Neuron (in vitro differentiated cells): Measurements from ENCODE around the gene ABCC4.
"Not testable (repeated sequence)": the region's sequence is repeated elsewhere in the genome, so short reads cannot be mapped to it uniquely, and the experiment has no call there.

ENCODE experiments used
- H2AFZ ChIP-seq: one replicate; pipeline ENCODE4 v1.6.1; 2013; ENCODE audit warnings: low read depth, mild to moderate bottlenecking, inconsistent platforms, low read length, moderate library complexity
- H3K27me3 ChIP-seq: one replicate; pipeline ENCODE4 v1.6.1; 2013; ENCODE audit warnings: low read length; ENCODE audit not compliant: insufficient read depth
- H3K36me3 ChIP-seq: one replicate; pipeline ENCODE4 v1.6.1; 2013; ENCODE audit warnings: low read length; ENCODE audit not compliant: insufficient read depth
- H3K4me1 ChIP-seq: one replicate; pipeline ENCODE4 v1.6.1; 2013; ENCODE audit warnings: low read length; ENCODE audit not compliant: insufficient read depth
- H3K4me3 ChIP-seq: 2 replicates; pipeline ENCODE4 v1.5.1; 2013; ENCODE audit warnings: mild to moderate bottlenecking, low read length, moderate library complexity
- H3K9me3 ChIP-seq: one replicate; pipeline ENCODE4 v1.6.1; 2013; ENCODE audit warnings: low read length

The ABCC4 gene

DNA sequence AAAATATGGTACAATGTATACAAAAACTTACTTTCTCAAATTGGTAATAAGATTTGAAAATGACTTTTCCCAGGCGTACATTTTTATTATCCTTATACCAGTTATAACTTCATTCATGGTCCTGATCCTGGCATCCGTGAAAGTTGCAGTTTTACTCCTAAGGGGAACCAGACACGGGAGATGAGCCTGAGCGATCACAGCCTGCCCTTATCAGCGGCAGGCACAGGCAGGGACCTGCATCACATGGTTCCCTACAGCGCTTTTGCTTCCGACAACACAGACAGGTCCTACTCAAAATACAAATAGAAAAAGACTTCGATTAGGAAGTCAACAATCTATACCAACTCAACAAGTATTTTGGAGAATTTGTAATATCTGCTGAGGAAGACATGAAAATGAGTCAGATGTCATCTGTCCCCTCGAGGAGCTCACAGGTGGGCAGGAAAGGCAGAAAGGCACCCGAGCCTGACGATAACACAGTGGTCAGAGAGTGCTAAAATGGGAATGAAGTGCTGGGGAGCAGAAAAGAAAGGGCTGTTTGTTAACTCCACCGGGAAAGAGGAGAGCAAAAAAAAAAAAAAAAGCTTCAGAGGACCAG lies 93.4 kb downstream of the ABCC4 start:
- H3K4me1 ChIP-seq, result no peaks in the 10 kb centered on the region
- H3K27me3 ChIP-seq, result no peaks in the 10 kb centered on the region
- H2AFZ ChIP-seq, result no peak overlapping the region
- H3K4me3 ChIP-seq, result no peak overlapping the region
- peaks cover 5% of the 10 kb centered on the region for H3K36me3 ChIP-seq
- H3K9me3 ChIP-seq, result no peaks in the 10 kb centered on the region

DNA sequence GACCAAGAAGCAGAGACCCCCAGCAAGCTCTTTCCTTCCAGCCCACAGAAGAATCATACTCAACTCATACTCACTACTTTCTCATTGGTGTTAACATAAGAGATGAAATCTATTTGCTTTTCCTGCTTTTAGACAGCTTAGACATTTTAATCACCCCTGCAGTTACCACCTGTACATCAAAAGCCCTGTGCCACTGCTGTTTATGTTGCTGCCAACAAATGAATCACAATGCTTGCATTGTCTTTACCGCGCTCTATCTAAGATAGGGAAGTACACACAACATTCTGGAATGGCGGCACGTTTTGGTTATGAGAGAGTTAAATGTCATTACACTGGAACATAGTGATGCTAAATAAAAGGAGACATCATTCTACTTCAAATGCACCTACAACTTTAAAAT lies 95.1 kb downstream of the ABCC4 start:
- no peak overlapping the region for H3K4me3 ChIP-seq
- H3K36me3 ChIP-seq, result peaks cover 5% of the 10 kb centered on the region
- no peaks in the 10 kb centered on the region for H3K9me3 ChIP-seq
- H3K4me1 ChIP-seq, result no peaks in the 10 kb centered on the region
- no peaks in the 10 kb centered on the region for H3K27me3 ChIP-seq
- H2AFZ ChIP-seq, result no peak overlapping the region

DNA sequence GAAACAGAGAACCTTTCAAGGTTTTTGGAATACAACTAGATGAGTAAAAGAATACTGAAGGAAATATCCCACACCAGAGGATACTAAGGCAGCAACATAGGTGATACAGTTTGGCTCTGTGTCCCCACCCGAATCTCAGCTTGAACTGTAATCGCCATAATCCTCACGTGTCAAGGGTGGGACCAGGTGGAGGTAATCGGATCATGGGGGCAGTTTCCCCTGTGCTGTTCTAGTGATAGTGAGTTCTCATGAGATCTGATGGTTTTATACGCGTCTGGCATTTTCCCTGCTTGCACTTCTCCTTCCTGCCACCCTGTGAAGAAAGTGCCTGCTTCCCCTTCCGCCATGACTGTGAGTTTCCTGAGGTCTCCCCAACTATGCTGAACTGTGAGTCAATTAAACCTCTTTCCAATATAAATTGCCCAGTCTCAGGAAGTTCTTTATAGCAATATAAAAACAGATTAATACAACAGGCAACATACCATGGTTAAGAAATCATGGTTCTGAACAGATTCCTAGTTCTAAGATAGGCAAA lies 97.0 kb downstream of the ABCC4 start:
- H3K36me3 ChIP-seq, result peaks cover 5% of the 10 kb centered on the region

DNA sequence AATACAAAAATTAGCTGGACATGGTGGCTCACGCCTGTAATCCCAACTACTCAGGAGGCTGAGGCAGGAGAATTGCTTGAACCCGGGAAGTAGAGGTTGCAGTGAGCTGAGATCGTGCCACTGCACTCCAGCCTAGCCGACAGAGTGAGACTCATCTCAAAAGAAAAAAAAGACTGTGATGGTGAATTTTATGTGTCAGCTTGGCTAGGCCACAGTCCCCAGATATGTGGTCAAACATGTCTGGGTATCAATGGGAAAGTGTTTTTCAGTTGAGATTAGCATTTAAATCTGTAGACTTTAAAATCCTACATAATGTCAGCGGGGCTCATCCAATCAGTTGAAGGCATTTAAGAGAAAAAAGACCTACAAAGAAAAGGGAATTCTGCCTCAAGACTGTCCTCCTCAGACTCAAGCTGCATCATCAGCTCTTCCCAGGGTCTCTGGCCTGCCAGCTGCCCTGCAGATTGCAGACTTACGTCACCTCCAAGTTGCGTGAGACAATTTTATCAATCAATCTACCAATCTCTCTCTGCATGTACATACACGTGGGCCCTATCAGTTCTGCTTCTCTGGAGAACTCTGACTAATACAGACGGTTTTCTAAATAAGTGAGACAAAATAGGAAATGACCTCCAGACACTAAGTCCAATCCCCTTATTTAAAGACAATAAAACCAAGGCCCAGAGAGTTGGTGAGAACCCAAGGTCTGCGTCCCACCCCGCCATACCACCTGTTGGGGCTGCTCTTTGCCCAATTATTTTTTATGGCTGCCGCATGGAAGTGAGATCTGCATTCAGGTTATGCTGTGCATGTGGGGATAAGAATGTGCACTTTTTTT lies 99.2 kb downstream of the ABCC4 start:
- H3K9me3 ChIP-seq, result no peaks in the 10 kb centered on the region
- no peak overlapping the region for H2AFZ ChIP-seq
- H3K27me3 ChIP-seq, result no peaks in the 10 kb centered on the region
- peaks cover 5% of the 10 kb centered on the region for H3K36me3 ChIP-seq
- no peak overlapping the region for H3K4me3 ChIP-seq
- no peaks in the 10 kb centered on the region for H3K4me1 ChIP-seq

More for the DNA sequence above, 97.0 kb downstream of the ABCC4 start:
- Histone ChIP-seq H2AFZ (no peak overlapping the region), H3K27me3 (no peaks in the 10 kb centered on the region), H3K4me1 (no peaks in the 10 kb centered on the region), H3K4me3 (no peak overlapping the region), H3K9me3 (no peaks in the 10 kb centered on the region)

DNA sequence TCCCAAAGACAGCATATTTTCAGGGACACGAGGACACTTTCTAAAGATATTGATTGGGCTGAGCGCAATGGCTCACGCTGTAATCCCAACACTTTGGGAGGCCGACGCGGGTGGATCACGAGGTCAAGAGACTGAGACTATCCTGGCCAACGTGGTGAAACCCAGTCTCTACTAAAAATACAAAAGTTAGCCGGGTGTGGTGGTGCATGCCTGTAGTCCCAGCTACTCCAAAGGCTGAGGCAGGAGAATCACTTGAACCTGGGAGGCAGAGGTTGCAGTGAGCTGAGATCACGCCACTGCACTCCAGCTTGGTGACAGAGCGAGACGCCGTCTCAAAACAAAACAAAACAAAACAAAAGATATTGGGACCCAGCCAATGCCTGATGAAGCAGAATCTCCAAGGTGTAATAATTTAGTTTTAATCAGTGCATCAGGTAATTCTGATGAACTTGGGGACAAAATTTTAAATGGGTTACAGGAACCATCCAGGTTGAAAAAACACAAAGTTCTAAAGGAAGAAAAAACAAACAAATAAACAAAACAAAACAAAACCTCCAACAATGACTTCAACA lies 100.8 kb downstream of the ABCC4 start:
- H2AFZ ChIP-seq, H3K36me3 ChIP-seq, H3K9me3 ChIP-seq, H3K4me1 ChIP-seq, H3K4me3 ChIP-seq, H3K27me3 ChIP-seq: not testable (repeated sequence)

DNA sequence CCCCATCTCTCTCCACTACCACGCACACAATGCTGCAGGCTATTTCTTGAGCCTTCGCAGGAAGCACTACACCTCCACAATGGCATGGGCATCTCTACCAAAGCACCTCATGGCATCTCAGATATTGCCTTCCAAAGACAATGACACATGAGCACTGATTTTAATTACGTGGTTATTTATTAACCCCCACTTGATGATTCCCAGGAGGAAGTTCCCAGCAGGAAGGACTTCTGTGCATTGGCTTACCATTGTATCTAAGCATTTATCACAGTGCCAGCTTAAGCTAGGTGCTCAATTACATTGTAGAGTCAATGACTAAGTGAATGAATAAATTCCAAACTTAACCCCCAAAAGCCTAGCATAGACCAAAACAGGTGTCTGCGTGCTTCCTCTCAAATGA lies 101.4 kb downstream of the ABCC4 start:
- Histone ChIP-seq H3K9me3 (no peaks in the 10 kb centered on the region), H3K27me3 (no peaks in the 10 kb centered on the region), H2AFZ (no peak overlapping the region), H3K4me3 (no peak overlapping the region), H3K36me3 (no peaks in the 10 kb centered on the region), H3K4me1 (peaks cover 4% of the 10 kb centered on the region)

DNA sequence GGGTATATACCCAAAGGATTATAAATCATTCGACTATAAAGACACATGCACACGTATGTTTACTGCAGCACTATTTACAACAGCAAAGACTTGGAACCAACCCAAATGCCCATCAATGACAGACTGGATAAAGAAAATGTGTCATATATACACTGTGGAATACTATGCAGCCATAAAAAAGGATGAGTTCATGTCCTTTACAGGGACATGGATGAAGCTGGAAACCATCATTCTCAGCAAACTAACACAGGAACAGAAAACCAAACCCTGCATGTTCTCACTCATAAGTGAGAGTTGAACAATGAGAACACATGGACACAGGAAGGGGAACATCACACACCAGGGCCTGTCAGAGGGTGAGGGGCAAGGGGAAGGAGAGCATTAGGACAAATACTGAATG lies 102.6 kb downstream of the ABCC4 start:
- H3K27me3 ChIP-seq, result not testable (repeated sequence)

DNA sequence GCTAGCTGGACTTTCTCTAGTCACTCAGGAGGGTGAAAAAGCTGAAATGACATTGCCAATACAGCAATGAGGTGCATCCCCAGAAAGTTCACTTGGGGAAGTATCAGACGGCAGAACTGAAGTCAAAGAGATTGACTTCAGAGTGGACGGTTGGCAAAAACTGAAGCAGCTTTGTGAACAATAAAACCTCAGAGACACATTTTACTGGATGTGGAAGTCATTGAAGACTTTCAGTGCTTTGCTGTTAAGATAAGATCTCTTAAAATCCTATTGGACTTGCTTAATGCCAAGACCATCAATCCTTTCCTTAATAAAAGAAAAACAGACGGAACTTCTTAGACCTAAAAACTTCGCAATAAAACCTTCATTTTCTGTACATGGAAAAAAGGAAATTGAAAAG lies 103.7 kb downstream of the ABCC4 start:
- no peak overlapping the region for H3K4me3 ChIP-seq
- peaks cover 8% of the 10 kb centered on the region for H3K4me1 ChIP-seq
- peaks cover 6% of the 10 kb centered on the region for H3K36me3 ChIP-seq
- H2AFZ ChIP-seq, result no peak overlapping the region
- no peaks in the 10 kb centered on the region for H3K27me3 ChIP-seq
- H3K9me3 ChIP-seq, result no peaks in the 10 kb centered on the region

More for the DNA sequence above, 102.6 kb downstream of the ABCC4 start:
- H3K4me1 ChIP-seq, H3K4me3 ChIP-seq, H3K9me3 ChIP-seq, H2AFZ ChIP-seq, H3K36me3 ChIP-seq: not testable (repeated sequence)

DNA sequence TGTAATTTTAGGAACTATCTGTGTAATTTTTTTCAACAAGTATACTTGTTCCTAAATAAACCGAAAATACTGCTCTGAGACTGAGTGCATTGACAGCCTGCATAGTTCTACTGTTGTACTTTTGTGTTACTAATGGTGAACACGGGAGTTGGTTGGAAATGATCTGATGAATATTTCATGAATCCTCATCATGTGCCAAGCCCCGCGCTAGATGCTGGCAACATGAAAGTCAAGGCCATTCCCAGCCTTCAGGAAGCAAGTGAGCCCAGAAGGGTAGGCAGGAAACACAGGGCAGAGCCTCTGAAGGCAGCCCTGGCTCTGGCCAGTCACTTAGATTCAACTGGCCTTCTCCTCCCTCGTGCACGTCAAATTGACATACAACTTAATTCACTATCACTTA lies 106.1 kb downstream of the ABCC4 start:
- H3K4me1 ChIP-seq, result peaks cover 8% of the 10 kb centered on the region
- peaks cover 6% of the 10 kb centered on the region for H3K36me3 ChIP-seq
- no peak overlapping the region for H2AFZ ChIP-seq
- no peak overlapping the region for H3K4me3 ChIP-seq
- no peaks in the 10 kb centered on the region for H3K9me3 ChIP-seq
- H3K27me3 ChIP-seq, result no peaks in the 10 kb centered on the region

DNA sequence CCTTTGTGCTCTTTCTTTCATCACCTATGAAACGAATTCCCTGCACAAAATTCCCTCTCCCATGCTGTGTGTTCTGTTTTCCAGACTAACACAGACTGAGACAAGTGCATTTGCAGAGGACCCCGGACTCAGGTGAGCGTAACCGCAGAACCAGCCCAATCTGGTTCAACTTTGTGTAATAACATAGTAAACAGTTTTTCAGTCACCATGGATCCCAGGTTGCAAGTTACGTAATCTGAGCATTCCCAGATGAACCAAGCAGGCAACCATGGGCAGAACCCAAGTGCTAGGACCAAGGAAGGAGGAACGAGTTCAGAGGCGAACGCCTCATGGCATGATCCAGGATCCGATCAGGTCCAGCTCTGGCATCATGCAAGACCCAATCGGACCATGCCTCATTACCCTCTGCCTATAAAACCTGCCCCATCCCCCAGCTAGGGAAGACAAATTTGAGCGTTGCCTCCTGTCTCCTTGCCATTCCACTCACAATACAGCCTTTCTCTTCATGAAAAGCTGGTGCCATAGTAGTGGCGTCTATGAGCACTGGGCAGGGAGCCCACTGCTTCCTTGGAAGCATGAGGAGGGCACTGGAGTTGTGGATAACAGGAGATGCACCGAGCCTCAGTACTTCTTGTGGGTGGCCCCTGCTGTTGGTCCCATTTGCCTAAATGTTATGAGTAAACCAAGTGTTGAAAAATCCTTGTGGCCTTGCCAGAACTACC lies 107.6 kb downstream of the ABCC4 start:
- no peaks in the 10 kb centered on the region for H3K27me3 ChIP-seq
- H3K4me1 ChIP-seq, result peaks cover 8% of the 10 kb centered on the region
- no peak overlapping the region for H3K4me3 ChIP-seq
- H3K9me3 ChIP-seq, result no peaks in the 10 kb centered on the region
- no peak overlapping the region for H2AFZ ChIP-seq
- peaks cover 6% of the 10 kb centered on the region for H3K36me3 ChIP-seq

DNA sequence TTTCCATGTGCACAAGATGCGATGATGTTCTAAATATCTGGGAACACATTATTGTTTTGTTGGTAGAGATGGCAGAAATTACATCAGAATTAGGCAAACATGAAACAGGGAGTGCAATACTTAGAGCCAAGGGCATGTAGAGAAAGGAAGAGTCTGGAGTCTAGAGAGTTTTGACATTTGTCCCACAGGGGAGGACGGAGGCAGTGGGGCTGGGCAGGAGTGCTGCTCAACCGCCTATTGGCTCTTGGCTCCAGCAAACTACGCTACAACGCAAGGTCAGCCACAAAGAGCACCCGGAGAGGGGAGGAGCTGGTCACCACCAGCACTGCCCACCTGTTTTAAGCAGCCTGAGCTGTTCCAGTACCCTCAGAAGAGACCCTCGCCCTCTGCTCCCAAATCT lies 108.3 kb downstream of the ABCC4 start:
- H3K27me3 ChIP-seq, result no peaks in the 10 kb centered on the region
- H2AFZ ChIP-seq, result no peak overlapping the region
- H3K4me3 ChIP-seq, result no peak overlapping the region
- H3K4me1 ChIP-seq, result peaks cover 8% of the 10 kb centered on the region
- peaks cover 6% of the 10 kb centered on the region for H3K36me3 ChIP-seq
- no peaks in the 10 kb centered on the region for H3K9me3 ChIP-seq

DNA sequence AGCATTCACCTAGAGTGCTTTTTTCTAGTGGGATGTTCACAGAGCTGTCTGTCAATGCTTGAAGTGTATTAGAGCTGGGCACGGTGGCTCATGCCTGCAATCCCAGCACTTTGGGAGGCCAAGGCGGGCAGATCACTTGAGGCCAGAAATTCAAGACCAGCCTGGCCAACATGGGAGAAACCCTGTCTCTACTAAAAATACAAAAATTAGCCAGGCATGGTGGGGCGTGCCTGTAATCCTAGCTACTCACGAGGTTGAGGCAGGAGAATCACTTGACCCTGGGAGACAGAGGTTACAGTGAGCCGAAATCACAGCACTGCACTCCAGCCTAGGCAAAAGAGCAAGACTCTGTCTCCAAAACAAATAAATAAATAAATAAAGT lies 108.7 kb downstream of the ABCC4 start:
- H3K4me3 ChIP-seq, result not testable (repeated sequence)

More for the DNA sequence above, 108.7 kb downstream of the ABCC4 start:
- H3K36me3 ChIP-seq, H3K4me1 ChIP-seq, H3K9me3 ChIP-seq, H2AFZ ChIP-seq, H3K27me3 ChIP-seq: not testable (repeated sequence)
